NCI-H146 (cell line): Measurements from ENCODE around the gene SLC38A3.
"Not testable (repeated sequence)": the region's sequence is repeated elsewhere in the genome, so short reads cannot be mapped to it uniquely, and the experiment has no call there.

Experiments used
- DNase-seq: peaks from one replicate; lab custom pipeline; 2025; lab: John Stamatoyannopoulos, UW

The SLC38A3 gene

GRCh38 chr3:50250514-50250913, 45.4 kb downstream of the SLC38A3 start:
- DNase-seq = no peak

- DNase-seq = no peak
Observed at GRCh38 chr3:50251220-50251619, 46.1 kb downstream of the SLC38A3 start.

GRCh38 chr3:50254577-50255250, 49.6 kb downstream of the SLC38A3 start:
- DNase-seq = no peak

- DNase-seq = no peak
Observed at GRCh38 chr3:50255251-50255615, 50.2 kb downstream of the SLC38A3 start.

GRCh38 chr3:50256978-50257890, 52.2 kb downstream of the SLC38A3 start:
- peak; percentile 16 for DNase-seq

GRCh38 chr3:50258029-50258680, 53.1 kb downstream of the SLC38A3 start:
- no peak for DNase-seq

- DNase-seq = no peak
Observed at GRCh38 chr3:50258979-50259378, 53.9 kb downstream of the SLC38A3 start.

GRCh38 chr3:50259432-50260026, 54.5 kb downstream of the SLC38A3 start:
- DNase-seq = no peak

GRCh38 chr3:50260027-50260941, 55.2 kb downstream of the SLC38A3 start:
- peak; percentile 80 for DNase-seq

- DNase-seq = no peak
Observed at GRCh38 chr3:50260942-50261441, 55.9 kb downstream of the SLC38A3 start.

GRCh38 chr3:50261505-50261904, 56.4 kb downstream of the SLC38A3 start:
- no peak for DNase-seq

GRCh38 chr3:50262200-50262599, 57.1 kb downstream of the SLC38A3 start:
- not testable (repeated sequence) for DNase-seq

GRCh38 chr3:50262778-50263177, 57.7 kb downstream of the SLC38A3 start:
- DNase-seq = no peak

- no peak for DNase-seq
Observed at GRCh38 chr3:50263478-50264382, 58.7 kb downstream of the SLC38A3 start.

- peak; percentile 13 for DNase-seq
Observed at GRCh38 chr3:50264383-50264963, 59.4 kb downstream of the SLC38A3 start.

GRCh38 chr3:50264964-50265485, 60.0 kb downstream of the SLC38A3 start:
- no peak for DNase-seq

GRCh38 chr3:50265571-50265970, 60.5 kb downstream of the SLC38A3 start:
- DNase-seq = no peak

GRCh38 chr3:50266017-50266416, 60.9 kb downstream of the SLC38A3 start:
- no peak for DNase-seq

GRCh38 chr3:50266836-50267235, 61.8 kb downstream of the SLC38A3 start:
- DNase-seq = no peak
